Gastroesophageal sphincter (tissue), 3 donors: ENCODE measurements around the gene CLDN14.

Experiments
- CTCF ChIP-seq, 4 experiments: fragments of 200-600 bp in 2 of 4; fragments of 450-650 bp in 2 of 4; sonication (generic) in 1 of 4; IDR thresholded peaks; one replicate each; pipeline ENCODE4 v1.5.1; 2017 to 2019; ENCODE audit warnings: antibody characterized with exemption in 4 of 4, mild to moderate bottlenecking in 2 of 4, moderate library complexity in 2 of 4
- EP300 ChIP-seq: sonication (generic); formaldehyde crosslinking; IDR thresholded peaks from one replicate; pipeline ENCODE4 v1.6.1; 2017; ENCODE audit warnings: antibody characterized with exemption, mild to moderate bottlenecking
- POLR2AphosphoS5 ChIP-seq: sonication (generic); formaldehyde crosslinking; IDR thresholded peaks from one replicate; pipeline ENCODE4 v1.6.1; 2017; ENCODE audit warnings: antibody characterized with exemption

GRCh38 chr21:36502365-36502764, 22.4 kb upstream of the CLDN14 start:
- no peak for TF ChIP-seq CTCF (IDR thresholded peaks at IDR 0.05)
- TF ChIP-seq POLR2AphosphoS5: no peak
- TF ChIP-seq EP300: no peak
